NOMO-1 treated with DMSO at 0.1 percent for 48 hours (cell line): ENCODE data around the gene MYL6B.
"Not testable (repeated sequence)": the region's sequence is repeated elsewhere in the genome, so short reads cannot be mapped to it uniquely, and the experiment has no call there.

Experiments
- DNase-seq: peaks from one replicate; lab custom pipeline; 2025; ENCODE audit not compliant: unreplicated experiment; lab: John Stamatoyannopoulos, UW

The MYL6B gene

DNA sequence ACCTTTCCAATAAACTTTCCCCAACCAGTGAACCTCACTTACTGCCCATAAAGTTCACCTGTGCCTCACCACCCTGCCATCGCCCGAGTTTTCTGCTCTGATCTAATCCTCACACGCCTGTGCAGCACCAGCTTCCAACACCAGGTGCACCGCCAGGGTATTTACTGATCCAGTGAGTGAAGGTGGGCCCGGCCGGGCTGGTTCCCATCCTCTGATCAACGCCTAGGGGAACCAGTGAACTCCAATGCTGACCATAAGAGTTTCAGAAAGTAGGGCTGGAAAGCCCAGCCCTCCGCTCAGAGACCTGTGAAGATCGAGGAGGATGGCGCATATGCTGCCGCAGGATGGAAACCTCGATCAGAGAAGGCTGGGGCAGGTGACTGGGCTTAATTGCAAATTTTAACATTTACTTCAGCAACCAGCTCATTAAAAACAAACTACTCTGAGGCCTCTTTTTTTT, 685 bp upstream of the MYL6B start:
- DNase-seq = peak; percentile 61

DNA sequence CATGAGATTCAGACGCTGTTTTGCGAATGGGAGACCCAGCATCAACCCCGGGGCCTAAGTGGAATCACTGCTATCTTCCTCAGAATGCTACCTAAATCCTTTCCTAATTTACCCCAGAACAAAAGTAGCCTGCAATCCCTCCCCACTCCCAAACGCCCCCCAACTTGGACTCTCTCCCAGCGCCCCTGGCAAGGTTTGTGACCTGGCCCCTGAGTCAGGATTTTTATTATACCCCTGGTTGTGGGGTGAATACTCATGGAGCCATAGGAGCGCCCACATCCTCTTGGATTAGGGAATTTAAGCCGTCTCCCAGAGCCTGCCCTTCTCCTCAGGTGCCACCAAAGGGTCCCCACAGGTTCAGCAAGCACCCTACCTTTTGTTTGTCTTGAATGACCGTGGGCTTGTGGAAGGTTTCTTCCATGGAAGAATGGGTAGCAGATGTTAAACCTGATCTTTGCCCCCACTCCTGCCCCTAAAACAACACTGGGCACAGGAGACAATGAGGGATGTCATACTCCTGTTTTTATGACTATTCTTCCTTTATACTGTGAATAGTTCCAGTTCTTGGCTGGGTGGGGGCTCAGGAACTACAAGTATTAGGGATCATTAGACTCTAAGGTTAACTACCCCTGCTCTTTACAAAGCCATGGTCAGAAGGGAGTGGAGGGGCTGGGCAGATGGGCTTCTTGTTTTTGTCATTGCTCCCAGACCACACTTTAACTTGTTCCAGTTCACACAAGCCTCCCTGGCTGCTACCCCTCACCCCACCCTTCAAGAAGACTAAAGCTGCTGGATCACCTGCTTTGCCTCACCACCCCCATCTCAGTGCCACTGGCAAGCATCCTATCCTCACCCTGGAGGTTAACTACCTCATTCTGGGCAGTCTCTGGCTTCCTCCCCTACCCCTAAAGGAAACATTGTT, 630 bp downstream of the MYL6B start:
- no peak for DNase-seq

DNA sequence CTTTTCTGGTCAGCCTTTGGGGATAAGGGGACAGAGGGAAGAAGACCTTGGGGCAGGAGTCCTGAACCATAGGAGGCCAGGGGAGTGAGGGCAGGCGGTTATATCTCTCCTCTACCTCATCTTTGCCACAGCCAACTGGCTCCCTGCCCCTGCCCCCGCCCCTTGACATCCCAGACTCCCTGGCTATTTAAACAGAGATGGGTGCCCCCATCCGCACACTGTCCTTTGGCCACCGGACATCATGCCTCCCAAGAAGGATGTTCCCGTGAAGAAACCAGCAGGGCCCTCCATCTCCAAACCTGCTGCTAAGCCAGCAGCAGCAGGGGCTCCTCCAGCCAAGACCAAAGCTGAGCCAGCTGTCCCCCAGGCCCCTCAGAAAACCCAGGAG, 1.3 kb downstream of the MYL6B start:
- no peak for DNase-seq

DNA sequence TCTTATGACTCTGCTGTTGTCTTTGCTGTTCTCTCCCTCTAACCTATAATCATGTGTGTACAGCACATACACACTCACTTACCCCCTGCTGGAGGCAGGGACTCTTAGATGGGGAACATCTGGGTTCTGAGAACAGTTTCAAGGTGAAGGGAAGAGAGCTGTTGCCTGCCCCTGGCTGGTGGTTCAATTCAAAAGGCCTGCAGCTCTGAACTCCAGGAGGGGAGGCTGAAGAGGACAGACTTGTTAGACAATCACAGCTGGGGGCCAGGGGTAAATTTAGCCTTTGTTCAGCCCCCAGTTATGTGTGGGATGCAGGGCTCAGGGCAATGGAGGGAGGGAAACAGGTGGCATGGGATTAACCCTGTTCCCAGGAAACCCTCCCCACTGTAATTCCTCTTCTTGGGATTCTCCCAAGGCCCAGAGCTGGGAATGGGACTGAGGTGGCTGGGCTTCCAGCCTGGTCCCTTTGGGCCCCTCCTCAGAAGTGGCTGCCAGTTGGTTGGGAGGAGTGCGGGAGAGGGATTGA, 1.9 kb downstream of the MYL6B start:
- no peak for DNase-seq

DNA sequence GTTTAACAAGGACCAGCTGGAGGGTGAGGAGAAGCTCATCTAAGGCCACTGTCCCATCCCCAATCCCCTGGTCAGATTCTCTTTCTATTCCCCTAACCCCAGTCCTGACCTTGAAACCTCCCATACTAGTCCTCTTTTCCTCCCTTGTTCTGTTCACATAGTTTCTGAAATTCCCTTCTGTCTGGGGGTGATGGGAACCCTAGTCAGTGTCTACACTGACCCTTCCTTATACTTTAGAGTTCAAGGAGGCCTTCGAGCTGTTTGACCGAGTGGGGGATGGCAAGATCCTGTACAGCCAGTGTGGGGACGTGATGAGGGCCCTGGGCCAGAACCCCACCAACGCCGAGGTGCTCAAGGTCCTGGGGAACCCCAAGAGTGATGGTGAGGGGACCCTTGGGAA, 2.4 kb downstream of the MYL6B start:
- DNase-seq = no peak

DNA sequence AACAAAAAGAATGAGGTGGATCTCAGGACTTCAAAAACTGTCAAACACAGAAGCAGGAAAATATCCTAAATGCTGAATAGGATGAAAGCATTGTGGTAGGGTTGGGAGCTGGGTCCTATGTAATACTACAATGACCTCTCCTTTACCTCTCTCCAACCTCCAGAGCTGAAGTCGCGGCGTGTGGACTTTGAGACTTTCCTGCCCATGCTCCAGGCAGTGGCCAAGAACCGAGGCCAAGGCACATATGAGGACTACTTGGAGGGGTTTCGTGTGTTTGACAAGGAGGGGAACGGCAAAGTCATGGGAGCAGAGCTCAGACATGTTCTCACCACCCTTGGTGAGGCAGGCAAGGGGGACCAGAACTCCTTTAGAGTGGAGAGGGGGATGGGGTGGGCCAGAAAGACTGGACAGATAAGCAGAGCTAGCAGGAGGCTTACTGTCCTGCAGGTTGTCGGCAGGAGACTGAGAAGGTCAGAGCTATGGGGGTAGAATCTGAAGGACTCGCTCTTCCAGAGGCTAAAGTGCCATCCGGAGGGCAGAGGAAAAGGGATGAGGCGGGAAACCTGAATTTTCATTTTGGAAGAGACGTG, 3.0 kb downstream of the MYL6B start:
- no peak for DNase-seq

DNA sequence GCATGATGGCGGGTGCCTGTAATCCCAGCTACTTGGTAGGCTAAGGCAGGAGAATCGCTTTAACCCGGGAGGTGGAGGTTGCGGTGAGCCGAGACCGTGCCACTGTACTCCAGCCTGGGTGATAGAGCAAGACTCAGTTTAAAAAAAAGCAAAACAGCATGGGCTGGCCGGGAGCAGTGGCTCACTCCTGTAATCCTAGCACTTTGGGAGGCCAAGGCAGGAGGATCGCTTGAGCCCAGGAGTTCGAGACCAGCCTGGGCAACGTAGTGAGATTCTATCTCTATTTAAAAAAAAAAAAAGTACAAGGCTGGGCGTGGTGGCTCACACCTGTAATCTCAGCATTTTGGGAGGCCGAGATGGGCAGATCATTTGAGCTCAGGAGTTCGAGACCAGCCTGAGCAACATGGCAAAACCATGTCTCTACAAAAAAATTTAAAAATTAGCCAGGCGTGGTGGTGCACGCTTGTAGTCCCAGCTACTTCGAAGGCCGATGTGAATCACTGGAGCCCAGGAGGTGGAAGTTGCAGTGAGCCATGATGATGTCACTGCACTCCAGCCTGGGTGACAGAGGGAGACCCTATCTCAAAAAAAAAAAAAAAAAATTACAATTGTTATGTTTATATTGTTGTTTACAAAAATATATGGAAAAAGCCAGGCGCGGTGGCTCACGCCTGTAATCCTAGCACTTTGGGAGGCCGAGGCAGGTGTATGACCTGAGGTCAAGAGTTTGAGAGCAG, 4.2 kb downstream of the MYL6B start:
- not testable (repeated sequence) for DNase-seq

DNA sequence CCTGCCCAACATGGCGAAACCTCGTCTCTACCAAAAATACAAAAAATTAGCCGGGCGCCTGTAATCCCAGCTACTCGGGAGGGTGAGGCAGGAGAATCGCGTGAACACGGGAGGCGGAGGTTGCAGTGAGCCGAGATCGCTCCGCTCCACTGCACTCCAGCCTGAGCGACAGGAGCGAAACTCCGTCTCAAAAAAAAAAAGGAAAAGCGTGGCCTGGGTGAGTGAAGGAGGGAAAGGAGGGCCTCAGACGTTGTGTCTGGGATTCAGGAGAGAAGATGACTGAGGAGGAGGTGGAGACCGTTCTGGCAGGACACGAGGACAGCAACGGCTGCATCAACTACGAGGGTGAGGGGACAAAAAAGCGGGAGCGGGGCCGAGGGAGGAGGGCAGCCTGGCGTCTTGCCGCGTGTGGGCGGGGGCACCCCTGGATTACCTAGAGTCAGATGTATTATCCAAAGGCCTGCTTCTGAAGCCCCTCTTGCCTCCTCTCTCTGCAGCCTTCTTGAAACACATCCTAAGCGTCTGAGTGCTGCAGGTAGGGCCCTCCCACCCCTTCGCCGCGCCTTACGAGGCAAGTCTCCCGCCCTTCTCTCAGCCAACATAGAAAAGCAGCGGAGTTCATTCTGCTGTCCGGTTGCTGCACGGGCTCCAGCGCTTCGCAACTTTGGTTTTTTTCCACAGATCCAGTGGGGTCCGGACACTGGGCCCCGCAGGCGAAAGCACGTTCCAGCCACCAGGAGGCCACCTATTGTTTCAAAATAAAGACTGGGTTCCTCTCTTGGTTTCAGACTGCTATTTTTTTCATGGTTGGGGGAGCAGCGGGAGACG, 5.0 kb downstream of the MYL6B start:
- peak; percentile 86 for DNase-seq

DNA sequence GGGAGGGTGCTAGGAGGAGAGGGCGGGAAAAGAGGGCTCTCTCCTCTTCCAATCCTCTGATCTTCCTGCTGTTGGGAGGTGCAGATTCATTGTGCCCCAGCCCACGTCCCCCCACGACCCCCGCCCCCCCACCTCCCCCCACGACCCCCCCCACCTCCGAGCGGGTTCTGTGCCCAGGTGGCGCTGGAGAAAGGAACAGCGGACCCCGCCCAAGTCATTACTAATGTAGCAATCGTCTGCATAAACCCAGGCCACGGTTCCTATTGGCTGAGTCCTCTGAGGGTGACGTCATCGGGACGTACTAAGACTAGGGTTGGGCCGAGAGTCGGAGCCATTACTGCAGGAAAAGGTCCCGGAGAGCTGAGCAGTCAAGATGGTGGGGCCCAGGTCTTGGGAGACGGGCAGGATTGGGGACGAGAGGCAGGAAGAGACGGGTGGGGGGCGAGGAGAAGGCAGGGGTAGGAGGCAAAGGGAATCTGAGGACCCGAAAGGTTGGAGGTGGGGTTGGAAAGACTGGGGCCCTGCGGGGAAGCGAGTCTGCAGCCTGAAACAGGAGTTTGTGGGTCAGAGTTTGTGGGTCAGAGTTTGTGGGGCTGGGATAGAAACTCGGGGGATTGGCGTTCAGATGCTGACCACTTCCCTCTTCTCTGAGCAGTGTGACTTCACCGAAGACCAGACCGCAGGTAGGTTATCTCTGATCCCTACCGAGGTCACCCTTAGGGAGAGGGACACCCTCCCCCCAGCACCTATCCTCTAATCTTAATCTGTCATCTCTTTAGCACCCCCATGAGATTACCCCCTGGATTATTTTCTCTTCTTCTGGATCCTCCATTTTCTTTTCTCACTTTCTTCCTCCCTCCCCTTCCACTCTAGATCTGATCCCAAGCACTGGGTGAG, 5.9 kb downstream of the MYL6B start, which contains the start of gene MYL6:
MYL6 (plus strand) TSS at position 331 of the 897 bp plus-strand sequence; CDS start at position 374, 43 bp downstream.
- peak; percentile 98 for DNase-seq

DNA sequence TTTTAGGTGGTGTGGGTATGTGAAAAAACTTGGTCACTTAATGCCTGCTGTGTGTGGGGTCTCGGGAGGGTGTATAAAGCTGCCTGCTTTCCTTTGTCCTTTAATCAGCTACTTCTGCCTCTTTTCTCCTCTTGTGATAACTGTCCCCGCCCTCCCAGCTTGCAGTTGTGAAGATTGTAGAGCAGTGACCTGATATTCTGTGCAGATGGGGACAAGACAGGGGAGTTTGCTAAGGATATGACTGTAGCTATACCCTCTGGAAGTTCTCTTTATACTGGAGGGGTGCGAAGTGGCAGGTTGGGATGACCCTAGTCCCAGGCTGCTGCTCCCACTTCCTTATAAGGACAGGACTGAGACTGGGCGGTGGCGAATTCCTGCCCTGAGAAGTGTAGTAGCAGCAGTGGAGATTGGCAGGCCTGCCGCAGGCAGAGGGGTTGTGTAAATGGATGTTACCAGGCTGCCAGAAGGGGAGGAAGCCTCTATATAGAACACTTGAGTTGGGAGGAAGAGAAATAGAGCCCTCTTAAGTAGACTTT, 6.6 kb downstream of the MYL6B start:
- peak; percentile 40 for DNase-seq

DNA sequence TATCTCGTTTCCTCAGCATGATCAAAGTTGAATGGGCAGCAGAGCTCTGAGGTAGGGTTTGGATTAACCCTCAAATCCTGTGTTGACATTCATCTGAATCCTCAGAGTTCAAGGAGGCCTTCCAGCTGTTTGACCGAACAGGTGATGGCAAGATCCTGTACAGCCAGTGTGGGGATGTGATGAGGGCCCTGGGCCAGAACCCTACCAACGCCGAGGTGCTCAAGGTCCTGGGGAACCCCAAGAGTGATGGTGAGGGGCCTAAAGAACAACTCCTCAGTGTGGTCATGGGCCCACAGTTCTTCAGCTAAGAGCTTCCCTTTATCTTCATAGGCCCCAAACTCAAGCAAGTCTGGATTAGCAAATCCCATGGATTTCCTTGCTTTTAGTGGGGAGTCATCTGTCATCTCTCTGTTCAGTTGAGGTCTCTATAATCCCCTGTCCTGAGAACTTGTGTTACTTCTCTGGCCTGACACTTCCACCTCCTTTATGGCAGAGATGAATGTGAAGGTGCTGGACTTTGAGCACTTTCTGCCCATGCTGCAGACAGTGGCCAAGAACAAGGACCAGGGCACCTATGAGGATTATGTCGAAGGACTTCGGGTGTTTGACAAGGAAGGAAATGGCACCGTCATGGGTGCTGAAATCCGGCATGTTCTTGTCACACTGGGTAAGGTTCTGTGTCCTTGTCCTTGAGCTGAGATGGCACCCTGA, 7.2 kb downstream of the MYL6B start:
- no peak for DNase-seq

DNA sequence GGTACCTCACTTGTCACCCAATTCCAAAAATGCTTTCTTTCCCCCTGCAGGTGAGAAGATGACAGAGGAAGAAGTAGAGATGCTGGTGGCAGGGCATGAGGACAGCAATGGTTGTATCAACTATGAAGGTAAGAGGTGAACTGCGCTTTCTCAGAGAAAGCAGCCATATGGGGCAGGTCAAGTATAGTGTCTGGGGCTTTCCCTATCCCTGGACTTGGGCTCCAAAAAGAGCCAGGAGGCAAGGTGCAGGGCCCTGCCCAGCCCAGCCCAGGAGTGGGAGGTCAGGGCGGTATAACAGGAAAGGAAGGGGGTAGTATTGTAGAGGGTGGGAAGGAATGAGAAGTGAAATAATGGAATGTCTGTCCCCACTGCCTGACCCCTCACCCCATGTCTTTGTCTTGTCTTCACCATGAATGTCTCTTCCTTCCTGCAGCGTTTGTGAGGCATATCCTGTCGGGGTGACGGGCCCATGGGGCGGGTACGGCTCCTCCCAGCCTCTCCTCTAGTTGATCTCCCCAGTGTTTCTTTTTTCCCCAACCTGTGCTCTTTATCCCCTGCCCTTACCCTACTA, 7.9 kb downstream of the MYL6B start:
- DNase-seq = no peak

DNA sequence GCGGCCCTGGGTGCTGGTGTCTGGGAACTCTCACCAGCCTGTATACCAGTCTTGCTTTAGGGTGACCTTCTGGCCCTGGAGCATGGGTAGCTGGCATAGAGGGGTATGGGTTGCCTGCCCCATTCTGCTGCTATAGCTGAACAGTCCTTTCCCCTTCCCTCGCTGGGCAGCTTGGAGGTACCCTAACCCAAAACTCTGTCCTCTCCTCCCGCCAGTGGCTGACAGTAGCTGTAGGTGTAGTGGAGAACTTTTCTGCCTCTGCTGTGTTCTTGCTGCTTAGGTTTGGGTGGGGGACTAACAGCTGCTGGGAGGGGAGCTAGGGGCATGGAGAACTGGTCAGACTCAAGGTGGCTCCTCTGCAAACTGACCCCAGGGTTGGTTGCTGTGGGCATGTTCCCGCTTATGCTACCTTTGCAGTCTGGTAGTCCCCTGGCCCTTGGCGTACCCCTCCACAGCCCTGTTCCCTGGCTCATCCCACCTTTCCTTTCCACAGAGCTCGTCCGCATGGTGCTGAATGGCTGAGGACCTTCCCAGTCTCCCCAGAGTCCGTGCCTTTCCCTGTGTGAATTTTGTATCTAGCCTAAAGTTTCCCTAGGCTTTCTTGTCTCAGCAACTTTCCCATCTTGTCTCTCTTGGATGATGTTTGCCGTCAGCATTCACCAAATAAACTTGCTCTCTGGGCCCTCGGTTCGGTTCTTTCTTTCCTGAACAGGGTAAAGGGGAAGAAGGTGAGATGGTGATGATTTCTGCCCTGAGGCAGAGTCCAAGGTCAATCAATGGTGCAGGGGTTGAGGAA, 8.7 kb downstream of the MYL6B start:
- no peak for DNase-seq

DNA sequence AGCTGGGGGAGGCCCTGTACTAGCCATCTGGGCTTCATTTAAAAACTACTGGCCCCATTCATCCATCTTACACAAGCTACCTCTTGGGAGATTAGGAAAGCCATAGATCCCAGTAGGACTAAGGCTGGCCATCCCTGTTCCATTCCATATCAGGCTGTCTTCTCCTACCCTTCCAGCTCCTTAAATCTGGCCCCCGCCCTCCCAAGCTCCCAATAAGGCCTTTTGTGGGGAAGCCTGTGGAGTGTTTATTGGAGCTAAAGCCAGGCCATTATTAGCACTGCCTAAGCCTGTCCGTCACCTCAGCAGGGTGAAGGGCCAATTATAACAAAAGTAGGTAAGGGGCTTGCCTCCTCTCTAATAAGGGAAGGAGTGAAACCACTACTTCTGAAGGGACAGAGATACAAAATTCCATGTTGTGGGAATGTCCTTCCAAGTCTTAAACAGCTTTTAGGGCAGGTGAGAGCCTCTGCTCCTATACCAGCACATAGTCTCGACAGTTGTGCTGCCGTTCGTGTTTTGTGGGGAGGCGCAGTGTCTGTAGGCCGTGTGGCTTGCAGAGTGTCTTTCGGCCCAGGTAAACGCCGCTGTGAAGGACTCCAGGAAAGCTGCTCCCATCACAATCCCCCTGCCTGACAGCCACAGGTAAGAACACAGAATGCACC, 9.4 kb downstream of the MYL6B start:
- no peak for DNase-seq

DNA sequence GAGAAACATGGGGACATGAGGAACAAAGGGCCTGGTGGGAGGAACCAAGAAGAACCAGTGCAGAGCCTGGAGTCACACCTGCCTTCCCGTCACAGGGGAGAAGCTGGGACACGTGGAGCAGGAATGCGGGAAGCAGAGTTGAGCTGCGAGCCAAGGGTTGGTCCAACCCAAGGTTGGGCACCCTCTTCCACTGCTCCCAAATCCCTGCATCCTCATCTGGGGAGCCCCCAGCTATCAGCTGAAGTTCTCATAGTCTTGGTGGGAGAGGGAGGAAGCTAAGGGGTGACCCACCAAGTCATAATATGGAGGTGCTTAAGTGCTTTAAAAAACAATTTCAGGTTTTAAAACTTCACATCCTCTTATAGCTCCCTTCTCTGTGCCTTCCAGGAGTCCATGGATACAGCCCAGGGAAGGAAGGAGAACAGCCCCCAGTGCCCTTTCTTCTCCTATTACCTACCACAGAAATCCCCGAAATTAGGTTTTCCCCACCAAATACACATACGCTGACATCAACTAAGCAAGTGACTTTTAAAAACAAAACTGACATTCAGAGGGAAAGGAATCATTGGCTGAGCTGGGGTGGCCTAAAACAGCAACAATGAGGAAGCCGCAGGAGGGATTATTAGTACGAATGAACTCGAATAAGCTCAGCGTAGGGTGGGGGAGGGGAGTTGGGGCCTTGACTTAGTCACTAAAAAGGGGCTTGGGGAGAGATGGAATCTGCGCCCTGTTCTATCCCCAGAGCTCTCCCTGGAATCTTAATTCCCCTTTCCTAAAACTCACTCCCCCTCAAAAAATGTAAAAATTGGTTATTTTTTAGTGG, 10.3 kb downstream of the MYL6B start:
- DNase-seq = no peak
